GM12891 (cell line): Measurements from ENCODE around the gene STK32B.

ENCODE experiments used
- DNase-seq: peaks from one replicate; pipeline ENCODE4 v3.0.0; 2011; ENCODE audit warnings: low spot score; ENCODE audit not compliant: insufficient read length
- FAIRE-seq: peaks from 2 replicates; lab custom pipeline; 2011; peaks lifted over from hg19 to GRCh38; lab: Jason Lieb, UNC
- PAX5 ChIP-seq: IDR thresholded peaks from 2 replicates; pipeline ENCODE4 v1.6.1; 2011; ENCODE audit warnings: low read length, moderate library complexity, mild to moderate bottlenecking; ENCODE audit not compliant: insufficient read depth, severe bottlenecking
- POLR2A ChIP-seq: IDR thresholded peaks from 2 replicates; pipeline ENCODE4 v1.6.1; 2011; ENCODE audit warnings: low read depth, low read length, control low read depth
- POLR2AphosphoS5 ChIP-seq: IDR thresholded peaks from 2 replicates; pipeline ENCODE4 v1.6.1; 2011; ENCODE audit warnings: low read depth, low read length, control low read depth
- POU2F2 ChIP-seq: IDR thresholded peaks from 2 replicates; pipeline ENCODE4 v1.6.1; 2011; ENCODE audit warnings: low read depth, mild to moderate bottlenecking, control low read depth, low read length, moderate library complexity
- SPI1 ChIP-seq: IDR thresholded peaks from 2 replicates; pipeline ENCODE4 v1.6.1; 2011; ENCODE audit warnings: low read depth, low read length, control low read depth
- TAF1 ChIP-seq: IDR thresholded peaks from 2 replicates; pipeline ENCODE4 v1.6.1; 2011; ENCODE audit warnings: low read depth, low read length, control low read depth

Gene STK32B

DNA sequence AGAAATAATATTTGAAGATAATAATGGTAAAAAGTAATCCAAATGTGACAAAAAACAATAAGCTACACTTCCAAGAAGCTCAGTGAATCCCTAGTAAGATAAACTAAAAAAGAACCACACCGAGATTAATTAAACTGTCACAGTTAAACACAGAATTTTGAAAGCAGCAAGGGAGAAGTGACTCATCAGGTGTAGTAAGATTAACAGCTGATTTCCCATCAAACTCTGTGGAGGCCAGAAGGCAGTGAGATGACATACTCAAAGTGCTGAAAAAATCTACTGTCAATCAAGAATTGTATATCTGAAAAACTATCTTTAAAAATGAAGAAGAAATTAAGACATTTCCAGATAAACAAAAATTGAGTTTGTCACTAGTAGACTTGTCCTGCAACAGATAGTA, 35.3 kb downstream of the STK32B start:
- DNase-seq (no peak), FAIRE-seq (no peak)
- no peak for TF ChIP-seq SPI1
- no peak for TF ChIP-seq POLR2A
- TF ChIP-seq TAF1 = no peak
- TF ChIP-seq PAX5 = no peak
- TF ChIP-seq POLR2AphosphoS5 = no peak
- no peak for TF ChIP-seq POU2F2

DNA sequence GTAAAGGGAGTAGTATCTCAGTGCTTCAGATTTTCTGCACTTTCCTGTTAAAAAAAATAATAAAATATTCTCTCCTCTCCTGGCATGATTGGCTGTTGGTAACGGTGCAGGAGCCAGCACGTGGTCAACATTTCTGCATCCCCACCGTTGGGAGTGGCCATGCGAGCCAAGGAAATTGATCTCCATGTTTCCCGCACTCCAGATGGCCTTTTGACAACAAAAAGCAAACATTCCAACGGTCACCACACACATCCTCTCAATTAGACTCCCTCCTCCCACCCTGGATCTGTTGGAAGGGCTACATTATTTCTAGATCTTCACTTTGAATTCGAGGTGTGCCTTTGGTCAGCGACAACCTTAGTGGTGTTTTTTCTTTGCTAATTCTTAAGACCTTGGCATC, 45.0 kb downstream of the STK32B start:
- no peak for TF ChIP-seq PAX5
- no peak for TF ChIP-seq POLR2AphosphoS5
- no peak for DNase-seq
- no peak for FAIRE-seq

DNA sequence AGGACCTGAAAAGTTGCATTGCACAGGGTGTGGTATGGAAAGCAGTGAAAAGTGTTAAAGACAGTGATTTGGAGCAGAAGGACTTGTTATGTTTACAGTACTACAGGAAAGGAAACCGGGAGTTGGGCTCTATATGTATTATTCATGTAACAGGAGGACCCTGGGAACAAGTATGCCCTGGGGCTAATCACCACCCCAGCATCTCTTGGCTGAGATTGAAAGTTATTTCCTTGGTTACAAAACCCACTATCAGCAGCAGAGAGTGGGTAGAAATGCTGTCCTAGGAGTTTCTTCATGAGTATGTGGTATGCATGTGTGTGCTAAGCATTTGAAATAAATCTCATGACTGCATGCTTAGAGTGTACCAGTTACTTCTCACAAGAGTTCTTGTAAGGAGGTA, 46.9 kb downstream of the STK32B start:
- FAIRE-seq (no peak), DNase-seq (no peak)
- TF ChIP-seq TAF1 = no peak
- no peak for TF ChIP-seq POU2F2
- no peak for TF ChIP-seq POLR2AphosphoS5
- no peak for TF ChIP-seq POLR2A
- no peak for TF ChIP-seq PAX5
- no peak for TF ChIP-seq SPI1

DNA sequence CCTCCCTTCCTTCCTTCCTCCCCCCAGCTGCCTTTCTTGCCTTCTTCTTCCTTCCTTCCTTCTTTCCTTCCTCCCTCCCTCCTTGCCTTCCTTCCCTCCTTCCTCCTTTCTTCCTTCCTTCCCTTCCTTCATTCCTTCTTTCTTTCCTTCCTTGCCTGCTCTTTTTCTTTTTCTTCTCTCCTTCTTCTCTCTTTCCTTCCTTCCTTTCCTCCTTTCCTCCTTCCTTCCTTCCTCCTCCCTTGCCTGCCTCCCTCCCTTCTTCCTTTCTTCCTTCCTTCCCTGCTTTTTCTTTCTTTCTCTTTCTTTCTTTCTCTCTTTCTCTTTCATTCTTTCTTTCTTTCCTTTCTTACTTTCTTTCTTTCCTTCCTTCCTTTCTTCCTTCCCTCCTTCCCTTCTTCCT, 49.1 kb downstream of the STK32B start:
- TF ChIP-seq POU2F2 (no peak), SPI1 (no peak), PAX5 (no peak), TAF1 (no peak), POLR2AphosphoS5 (no peak), POLR2A (no peak)
- FAIRE-seq = no peak
- no peak for DNase-seq

DNA sequence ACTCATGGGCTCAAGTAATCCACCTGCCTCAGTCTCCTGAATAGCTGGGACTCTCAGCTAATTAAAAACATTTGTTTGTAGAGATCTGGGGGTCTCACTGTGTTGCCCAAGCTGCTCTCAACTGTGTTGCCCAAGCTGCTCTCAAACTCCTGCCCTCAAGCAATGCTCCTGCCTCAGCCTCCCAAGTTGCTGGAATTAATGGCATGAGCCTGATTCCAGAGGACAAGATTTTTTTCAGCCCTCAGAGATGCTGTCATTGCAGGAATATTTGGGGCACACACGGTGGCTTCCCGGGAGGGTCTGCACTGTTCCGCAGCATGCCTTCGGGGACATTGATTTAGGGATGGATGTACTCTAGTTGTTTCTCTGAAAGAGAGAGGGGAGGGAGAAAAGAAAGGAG, 49.7 kb downstream of the STK32B start:
- DNase-seq (no peak), FAIRE-seq (no peak)
- TF ChIP-seq PAX5 = no peak
- TF ChIP-seq POLR2AphosphoS5 = no peak
- TF ChIP-seq POU2F2 = no peak
- no peak for TF ChIP-seq POLR2A
- no peak for TF ChIP-seq SPI1
- no peak for TF ChIP-seq TAF1

DNA sequence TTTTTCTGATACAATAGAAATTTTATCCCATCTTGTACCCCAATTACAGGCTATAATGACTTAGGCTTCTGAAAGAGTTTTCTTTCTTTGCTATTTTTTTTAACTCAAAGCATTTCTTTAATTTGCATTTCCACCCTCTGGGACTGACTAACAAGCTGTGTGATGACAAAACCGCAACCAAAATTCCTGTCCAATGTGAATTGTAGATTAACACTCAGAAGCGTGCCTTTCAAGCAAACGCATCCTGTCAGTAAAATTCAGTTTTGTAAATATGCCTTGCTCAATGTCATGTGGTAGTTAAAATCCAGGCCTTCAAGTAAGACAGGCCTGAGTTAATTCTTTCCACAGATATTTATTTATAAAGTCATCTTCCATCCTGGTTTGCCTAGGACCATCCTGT, 50.3 kb downstream of the STK32B start:
- DNase-seq (no peak), FAIRE-seq (no peak)
- no peak for TF ChIP-seq POLR2AphosphoS5

DNA sequence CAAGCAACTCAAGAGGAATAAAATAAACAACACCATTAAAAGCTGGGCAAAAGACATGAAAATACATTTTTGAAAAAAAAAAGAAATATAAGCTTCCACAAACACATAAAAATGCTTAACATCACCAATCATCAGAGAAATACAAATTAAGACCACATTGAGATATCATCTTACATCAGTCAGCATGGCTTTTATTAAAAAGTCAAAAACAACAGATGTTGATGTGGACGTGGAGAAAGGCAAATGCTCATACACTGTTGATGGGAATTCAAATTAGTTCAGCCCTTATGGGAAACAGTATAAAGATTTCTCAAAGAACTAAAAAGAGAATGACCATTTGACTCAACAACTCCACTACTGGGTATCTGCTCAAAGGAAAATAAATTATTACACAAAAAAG, 59.6 kb downstream of the STK32B start:
- TF ChIP-seq SPI1 (no peak), PAX5 (no peak), POLR2A (no peak), TAF1 (no peak), POU2F2 (no peak), POLR2AphosphoS5 (no peak)
- FAIRE-seq (no peak), DNase-seq (no peak)

DNA sequence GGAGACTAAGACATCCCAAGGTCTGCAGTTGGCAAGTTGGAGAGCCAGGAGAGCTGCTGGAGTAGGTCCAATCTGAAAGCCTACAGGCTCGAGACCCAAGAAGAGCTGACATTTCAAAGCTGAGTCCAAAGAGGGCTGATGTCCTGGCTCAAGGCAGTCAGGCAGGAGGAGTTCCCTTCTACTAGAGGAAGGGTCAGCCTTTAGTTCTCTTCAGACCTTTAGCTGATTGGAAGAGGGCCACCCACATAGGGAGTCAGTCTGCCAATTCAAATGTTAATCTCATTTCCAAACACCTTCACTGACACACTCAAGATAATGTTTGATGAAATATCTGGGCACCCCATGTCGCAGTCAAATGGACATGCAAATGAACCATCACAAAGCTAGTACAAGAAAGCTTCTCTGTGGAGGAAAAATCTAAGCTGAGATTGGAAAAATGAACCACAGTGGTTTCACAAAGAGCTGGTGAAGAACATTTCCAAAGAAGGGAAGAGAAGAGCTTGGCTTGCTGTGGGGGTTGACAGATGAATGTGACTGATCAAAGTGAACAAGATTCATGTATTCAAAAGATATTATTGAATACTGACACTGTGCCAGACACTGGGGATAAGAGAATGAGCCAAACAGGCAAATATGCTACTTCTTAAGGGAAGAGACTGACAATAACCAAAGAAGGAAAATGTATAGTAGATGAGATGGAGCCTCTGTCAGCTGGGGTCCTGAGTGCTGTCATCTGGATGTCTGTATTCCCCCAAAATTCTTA, 61.2 kb downstream of the STK32B start:
- FAIRE-seq = no peak
- no peak for DNase-seq
- no peak for TF ChIP-seq POLR2A

DNA sequence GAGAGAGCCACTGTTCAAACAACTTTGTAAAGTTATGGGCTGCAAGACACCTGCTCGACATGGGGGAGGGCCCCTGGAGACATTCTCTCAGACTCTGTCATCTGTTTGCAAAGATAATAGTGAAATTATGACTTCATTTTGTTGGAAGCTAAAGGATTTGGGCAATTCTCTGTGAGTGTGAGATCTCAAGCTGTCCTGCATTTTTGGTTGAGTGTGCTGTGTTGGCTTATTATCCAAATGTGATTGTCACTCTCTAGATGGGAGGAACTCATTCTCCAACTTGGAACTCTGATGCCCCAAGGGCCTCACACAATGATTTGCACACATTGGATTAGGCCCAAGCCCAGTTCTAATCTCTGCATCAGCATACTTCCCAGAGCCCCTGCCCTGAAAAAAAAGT, 63.7 kb downstream of the STK32B start:
- no peak for DNase-seq
- TF ChIP-seq TAF1 (no peak), POLR2AphosphoS5 (no peak), SPI1 (no peak), POLR2A (no peak), PAX5 (no peak), POU2F2 (no peak)
- no peak for FAIRE-seq

DNA sequence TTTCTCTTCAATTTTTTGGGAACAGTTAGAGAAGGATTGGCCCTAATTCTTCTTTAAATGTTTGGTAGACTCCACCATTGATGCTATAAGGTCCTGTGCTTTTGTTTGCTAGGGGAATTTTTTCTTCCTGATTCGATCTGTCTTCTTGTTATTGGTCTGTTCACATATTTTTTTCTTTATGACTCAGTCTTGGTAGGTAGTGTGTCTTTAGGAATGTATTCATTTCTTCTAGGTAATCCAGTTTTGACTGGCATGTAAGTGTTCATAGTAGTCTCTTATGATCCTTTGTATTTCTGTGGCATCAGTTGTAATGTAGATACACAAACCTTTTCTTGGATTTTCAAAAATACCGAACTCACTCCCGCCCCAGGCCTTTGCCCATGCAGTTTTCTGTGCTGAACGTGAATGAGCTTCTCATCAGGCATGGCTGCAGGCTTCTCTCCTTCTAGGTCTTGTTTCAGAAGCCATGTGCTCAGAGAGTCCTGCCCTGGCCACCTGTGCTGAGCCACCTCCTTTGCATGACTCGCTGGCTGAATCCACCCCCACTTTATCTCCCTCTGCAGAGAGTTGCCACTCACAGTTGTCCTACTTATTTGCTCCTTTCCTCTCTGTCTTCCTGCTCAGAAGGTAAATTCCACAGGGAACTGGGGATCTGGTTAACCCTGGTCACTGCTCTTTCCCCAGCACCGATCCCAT, 67.0 kb downstream of the STK32B start:
- DNase-seq (no peak), FAIRE-seq (no peak)
- no peak for TF ChIP-seq SPI1
- no peak for TF ChIP-seq POU2F2
- TF ChIP-seq PAX5 = no peak
- TF ChIP-seq TAF1 = no peak
- no peak for TF ChIP-seq POLR2A
- no peak for TF ChIP-seq POLR2AphosphoS5
